GM23338 (cell line): Measurements from ENCODE around the gene LBHD1. TPM values are rescaled to one million over a fixed set of nuclear protein-coding genes. Genes with fewer than 3 reads are reported as not detected.
A peak's percentile ranks its signal among the peaks of the same experiment; 100 is the strongest.

ENCODE experiments used
- ATAC-seq: fragments of 200-7000 bp; cut with Tn5 transposase; 3 replicates; pipeline ENCODE4 v1.9.1; 2020
- DNase-seq: peaks from one replicate; pipeline ENCODE4 v3.0.0-alpha.2; 2015; ENCODE audit warnings: low spot score
- H2AFZ ChIP-seq: fragments of 200-600 bp; sonication (generic); 2 replicates; pipeline ENCODE4 v1.8.0; 2016; ENCODE audit warnings: antibody characterized with exemption, mild to moderate bottlenecking, moderate library complexity
- H3F3A ChIP-seq: fragments of 200-600 bp; sonication (generic); replicated peaks from 2 replicates; pipeline ENCODE4 v1.8.0; 2017; ENCODE audit warnings: antibody characterized with exemption, mixed run types, low read depth
- H3K27ac ChIP-seq: fragments of 200-600 bp; sonication (generic); 2 replicates; pipeline ENCODE4 v1.6.1; 2016; ENCODE audit warnings: low read depth
- H3K27me3 ChIP-seq: fragments of 200-600 bp; sonication (generic); 2 replicates; pipeline ENCODE4 v1.8.0; 2016; ENCODE audit warnings: mild to moderate bottlenecking, mixed run types, moderate library complexity; ENCODE audit not compliant: insufficient read depth
- H3K36me3 ChIP-seq: fragments of 200-600 bp; sonication (generic); 2 replicates; pipeline ENCODE4 v1.8.0; 2016; ENCODE audit warnings: mild to moderate bottlenecking; ENCODE audit not compliant: insufficient read depth
- H3K4me1 ChIP-seq: fragments of 200-600 bp; sonication (generic); 2 replicates; pipeline ENCODE4 v1.8.0; 2016; ENCODE audit warnings: mild to moderate bottlenecking, moderate library complexity; ENCODE audit not compliant: insufficient read depth
- H3K4me2 ChIP-seq: fragments of 200-600 bp; sonication (generic); 2 replicates; pipeline ENCODE4 v1.7.1; 2017; ENCODE audit warnings: mixed run types
- H3K4me3 ChIP-seq: fragments of 200-600 bp; sonication (generic); 2 replicates; pipeline ENCODE4 v1.6.1; 2016; ENCODE audit warnings: mixed run types
- H3K79me2 ChIP-seq: fragments of 200-600 bp; sonication (generic); replicated peaks from 2 replicates; pipeline ENCODE4 v1.8.0; 2017; ENCODE audit warnings: mild to moderate bottlenecking; ENCODE audit not compliant: insufficient read depth
- H3K9me2 ChIP-seq: fragments of 200-600 bp; sonication (generic); 2 replicates; pipeline ENCODE4 v1.8.0; 2017; ENCODE audit not compliant: insufficient read depth
- H4K20me1 ChIP-seq: fragments of 200-600 bp; sonication (generic); replicated peaks from 2 replicates; pipeline ENCODE4 v1.8.0; 2017; ENCODE audit warnings: mild to moderate bottlenecking; ENCODE audit not compliant: insufficient read depth
- H3K27ac Mint-ChIP-seq: 2 replicates; pipeline ENCODE4 v1.8.0; 2020; ENCODE audit warnings: inconsistent platforms, mild to moderate bottlenecking, moderate library complexity, mixed read lengths
- H3K27me3 Mint-ChIP-seq: 3 replicates; pipeline ENCODE4 v1.8.0; 2022; ENCODE audit warnings: low read depth, mild to moderate bottlenecking, moderate library complexity, mixed read lengths, inconsistent platforms; ENCODE audit not compliant: insufficient read depth, poor library complexity
- H3K36me3 Mint-ChIP-seq: 3 replicates; pipeline ENCODE4 v1.8.0; 2021; ENCODE audit warnings: low read depth, mild to moderate bottlenecking, inconsistent platforms, moderate library complexity, mixed read lengths
- H3K4me1 Mint-ChIP-seq: 3 replicates; pipeline ENCODE4 v1.8.0; 2020; ENCODE audit warnings: mild to moderate bottlenecking, inconsistent platforms, mixed read lengths
- H3K4me3 Mint-ChIP-seq: 3 replicates; pipeline ENCODE4 v1.8.0; 2021; ENCODE audit warnings: moderate library complexity, mild to moderate bottlenecking, inconsistent platforms, mixed read lengths
- H3K9me3 Mint-ChIP-seq: 3 replicates; pipeline ENCODE4 v1.8.0; 2020; ENCODE audit warnings: moderate library complexity, mild to moderate bottlenecking, inconsistent platforms, mixed read lengths
- CREB1 ChIP-seq: fragments of 250-450 bp; sonication (Bioruptor Pico); IDR thresholded peaks from 2 replicates; pipeline ENCODE4 v1.5.0; 2020; ENCODE audit warnings: low read depth, mild to moderate bottlenecking, moderate library complexity
- CTCF ChIP-seq, 2 experiments: fragments of 200-600 bp in 1 of 2; sonication (generic) in 1 of 2; conservative IDR thresholded peaks; 2 replicates each; pipeline versions ENCODE4 v1.5.1 to v1.6.1; 2016 to 2017; ENCODE audit warnings: antibody characterized with exemption in 2 of 2, low read depth in 2 of 2, mild to moderate bottlenecking in 2 of 2, moderate library complexity in 1 of 2
- EZH2phosphoT487 ChIP-seq: fragments of 200-600 bp; sonication (generic); IDR thresholded peaks from one replicate; pipeline ENCODE4 v1.8.1; 2018; ENCODE audit warnings: antibody characterized with exemption; ENCODE audit not compliant: unreplicated experiment
- JUNB ChIP-seq: IDR thresholded peaks from one replicate; pipeline ENCODE4 v1.6.1; 2016; ENCODE audit warnings: antibody characterized with exemption; ENCODE audit not compliant: unreplicated experiment
- NANOG ChIP-seq: IDR thresholded peaks from 2 replicates; pipeline ENCODE4 v1.6.1; 2016; ENCODE audit warnings: antibody characterized with exemption, borderline replicate concordance
- REST ChIP-seq: IDR thresholded peaks from one replicate; pipeline ENCODE4 v1.6.1; 2018; ENCODE audit warnings: antibody characterized with exemption; ENCODE audit not compliant: unreplicated experiment
- STAT1 ChIP-seq: IDR thresholded peaks from one replicate; pipeline ENCODE4 v1.6.1; 2016; ENCODE audit warnings: antibody characterized with exemption; ENCODE audit not compliant: unreplicated experiment
- ZNF114 ChIP-seq: fragments of 250-450 bp; sonication (Bioruptor Pico); IDR thresholded peaks from 2 replicates; pipeline ENCODE4 v1.5.0; 2020; ENCODE audit warnings: mild to moderate bottlenecking, moderate library complexity
- polyA plus RNA-seq: library from polyadenylated mRNA; unstranded; fragments of >200 nt; fragmentation: Nextera tagmentation; extraction: Ambion mirVana; gene quantifications from 2 replicates; pipeline ENCODE4 v1.2.1, GENCODE V29; 2016
- total RNA-seq: library from RNA; depleted of rRNA; stranded (reverse); fragments of >200 nt; shearing (Covaris generic); gene quantifications from 2 replicates; pipeline ENCODE4 v1.2.3, GENCODE V29; 2014
- TF ChIP-seq, protein P1 (sequence below): IDR thresholded peaks from 2 replicates; pipeline ENCODE4 v1.6.1; 2016; ENCODE audit warnings: antibody characterized with exemption

LBHD1 gene
- total and polyA plus RNA-seq, 2 experiments from 2014 or later = 2.8 to 2.9 TPM

GRCh38 chr11:62710001-62710345, 37.9 kb upstream of the LBHD1 start (continued):
- no peak for TF ChIP-seq REST
- TF ChIP-seq CTCF (conservative IDR thresholded peaks at IDR 0.05; ENCODE audit: low read depth in 2 of 2) = no peak
- TF ChIP-seq, protein P1, sequence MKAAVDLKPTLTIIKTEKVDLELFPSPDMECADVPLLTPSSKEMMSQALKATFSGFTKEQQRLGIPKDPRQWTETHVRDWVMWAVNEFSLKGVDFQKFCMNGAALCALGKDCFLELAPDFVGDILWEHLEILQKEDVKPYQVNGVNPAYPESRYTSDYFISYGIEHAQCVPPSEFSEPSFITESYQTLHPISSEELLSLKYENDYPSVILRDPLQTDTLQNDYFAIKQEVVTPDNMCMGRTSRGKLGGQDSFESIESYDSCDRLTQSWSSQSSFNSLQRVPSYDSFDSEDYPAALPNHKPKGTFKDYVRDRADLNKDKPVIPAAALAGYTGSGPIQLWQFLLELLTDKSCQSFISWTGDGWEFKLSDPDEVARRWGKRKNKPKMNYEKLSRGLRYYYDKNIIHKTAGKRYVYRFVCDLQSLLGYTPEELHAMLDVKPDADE = no peak
- TF ChIP-seq JUNB = no peak
- no peak for TF ChIP-seq CREB1 (CRISPR knock-in tag)
- no peak for TF ChIP-seq EZH2phosphoT487

GRCh38 chr11:62709247-62710000, 37.4 kb upstream of the LBHD1 start:
- peak; percentile 54 for ATAC-seq
- Mint-ChIP-seq H3K4me3 (peak overlapping the region; percentile 92), H3K27me3 (peaks cover 27% of the 10 kb centered on the region), H3K4me1 (peaks cover 52% of the 10 kb centered on the region), H3K9me3 (no peaks in the 10 kb centered on the region), H3K27ac (peak overlapping the region; percentile 99), H3K36me3 (peaks cover 51% of the 10 kb centered on the region)
- Histone ChIP-seq H3K4me3 (peak overlapping the region; percentile 82), H3K27me3 (no peaks in the 10 kb centered on the region), H3K36me3 (peaks cover 31% of the 10 kb centered on the region), H3K4me2 (peak overlapping the region; percentile 95), H3K9me2 (no peaks in the 10 kb centered on the region), H3F3A (peaks cover 67% of the 10 kb centered on the region), H3K27ac (peak overlapping the region; percentile 100), H3K79me2 (peaks cover 8% of the 10 kb centered on the region), H2AFZ (peak overlapping the region; percentile 93), H4K20me1 (no peaks in the 10 kb centered on the region; the same call in none of the 2 replicates), H3K4me1 (peaks cover 31% of the 10 kb centered on the region)
- peak; percentile 100 for DNase-seq
- no peak for TF ChIP-seq NANOG
- no peak for TF ChIP-seq JUNB
- TF ChIP-seq ZNF114 (CRISPR knock-in tag) = peak; percentile 95
- TF ChIP-seq REST = peak; percentile 18
- TF ChIP-seq STAT1 = no peak
